ENCODE results near the gene CCDC80. TPM values are rescaled to one million over a fixed set of nuclear protein-coding genes. Genes with fewer than 3 reads are reported as not detected.

The CCDC80 gene
- total and polyA plus RNA-seq, 9 of the 15 experiments (the other 6 are each of a cell fraction or from before 2014, with no cell fraction given), result 0.17 to 2.0 (median 1.1) TPM

DNA sequence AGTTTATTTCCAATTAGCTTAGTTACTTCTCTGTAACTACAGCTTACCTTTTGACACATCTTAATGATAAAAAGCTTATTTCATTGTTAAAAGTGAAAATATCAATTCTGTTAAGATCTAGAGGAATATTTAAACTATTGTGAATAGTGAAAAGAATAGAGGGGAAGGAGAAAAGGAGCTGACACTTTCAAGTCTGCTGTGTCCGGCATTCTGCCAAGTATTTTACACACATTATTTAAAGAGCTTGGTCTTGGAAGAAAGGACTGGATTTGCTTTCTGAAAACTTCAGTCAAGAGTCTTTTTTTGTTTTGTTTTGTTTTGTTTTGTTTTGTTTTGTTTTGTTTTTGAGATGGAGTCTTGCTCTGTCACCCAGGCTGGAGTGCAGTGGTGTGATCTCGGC, 34.8 kb downstream of the CCDC80 start (continued):
- TF ChIP-seq ZNF518B (CRISPR knock-in tag; IDR thresholded peaks at IDR 0.05), result no peak
- no peak for TF ChIP-seq FOXK2 (conservative IDR thresholded peaks at IDR 0.05 in 1 of 2, IDR thresholded peaks at IDR 0.05 in 1 of 2; ENCODE audit: low read depth in 2 of 2)
- no peak for TF ChIP-seq ZKSCAN3 (CRISPR knock-in tag; IDR thresholded peaks at IDR 0.05)
- TF ChIP-seq ZNF23 (CRISPR knock-in tag; IDR thresholded peaks at IDR 0.05), result no peak

DNA sequence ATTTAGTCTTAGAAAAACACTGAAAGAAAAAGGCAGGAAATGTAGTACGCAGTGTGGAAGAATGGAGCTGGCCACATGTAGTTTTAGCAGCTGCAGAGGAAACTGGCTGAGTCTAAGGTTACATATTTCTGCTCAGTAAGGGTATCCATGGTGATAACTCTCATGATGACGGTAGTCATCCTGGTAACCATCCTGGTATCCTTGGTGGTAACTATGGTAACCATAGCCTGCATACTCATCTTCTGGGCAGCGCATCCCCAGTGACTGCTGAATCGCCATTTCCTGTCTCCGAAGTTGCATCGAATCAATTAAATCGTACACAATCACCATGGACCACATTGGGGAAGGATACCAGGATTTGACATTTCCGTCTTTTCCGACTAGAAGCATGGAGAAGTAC, 35.7 kb downstream of the CCDC80 start:
- Histone ChIP-seq H3K36me3 (ENCODE audit: control insufficient read depth, insufficient read depth, low read length) (no peaks in the 10 kb centered on the region), H3K4me2 (ENCODE audit: insufficient read depth, low read length) (no peak overlapping the region), H3K9me1 (ENCODE audit: control insufficient read depth, insufficient read depth, low read length) (no peaks in the 10 kb centered on the region), H3K27me3 (ENCODE audit: control insufficient read depth in 2 of 2, insufficient read depth in 2 of 2, low read length in 2 of 2) (no peaks in the 10 kb centered on the region), H3K27ac (ENCODE audit: extremely low read depth, low read depth, low read length) (no peak overlapping the region), H3K4me3 (no peak overlapping the region), H2AFZ (ENCODE audit: low read depth, low read length) (no peak overlapping the region), H3K9me3 (replicated peaks; ENCODE audit: control insufficient read depth, insufficient read depth, low read depth, low read length) (no peaks in the 10 kb centered on the region; the same call in 1 of the 2 replicates), H3K79me2 (ENCODE audit: control insufficient read depth, insufficient read depth, low read length) (no peaks in the 10 kb centered on the region), H4K20me1 (replicated peaks; ENCODE audit: control insufficient read depth, insufficient read depth, low read length) (no peaks in the 10 kb centered on the region), H3K9ac (ENCODE audit: insufficient read depth in 1 of 2, low read depth in 2 of 2, low read length in 2 of 2) (no peak overlapping the region), H3K4me1 (replicated peaks in 1 of 2; ENCODE audit: control insufficient read depth in 2 of 2, insufficient read depth in 2 of 2, low read length in 2 of 2) (peaks cover 0 to 2% of the 10 kb centered on the region in 2 experiments; a peak in 1 of 5 replicates)
- FAIRE-seq (no peak), DNase-seq (ENCODE audit: extremely low read depth in 1 of 4, low spot score in 3 of 4) (no peak), ATAC-seq (no peak)
- no TSS peak for BruUV-seq (replicated peaks)
- POLR2A ChIA-PET, result interaction anchor here (1.0 kb wide), 1 partner anchor 30 kb away, joined by 3 read pairs; no protein-coding TSS in a partner anchor
- intact Hi-C loops (cut with micrococcal nuclease) (no loop called here), in situ Hi-C loops (cut with MboI) (no loop called here)
- 30% methylated on average over 9 of the region's 9 CpGs for WGBS (ENCODE audit: insufficient coverage, low coverage, missing lambda C conversion rate)
- CTCF ChIA-PET (ENCODE audit: low intra/inter-chr PET ratio), result no interaction called here
- TF ChIP-seq RFX1 (IDR thresholded peaks at IDR 0.05) (peak; percentile 87), PURB (CRISPR knock-in tag; IDR thresholded peaks at IDR 0.05; ENCODE audit: low read depth) (no peak)

Data from K562 (cell line).